Activated CD8-positive, alpha-beta T cell treated with anti-CD3 and anti-CD28 coated beads for 36 hours (primary cell): ENCODE data around the gene GAPT. TPM values are rescaled to one million over a fixed set of nuclear protein-coding genes. Genes with fewer than 3 reads are reported as not detected.

ENCODE experiments used
- ATAC-seq: fragments of 200-7000 bp; cut with Tn5 transposase; one replicate; pipeline ENCODE4 v1.10.0; 2021; ENCODE audit warnings: mild to moderate bottlenecking, moderate library complexity
- CTCF ChIA-PET: fragments of 350-600 bp; sonication (Branson Sonifier 250); formaldehyde crosslinking; loops from one replicate; lab custom pipeline; 2021; ENCODE audit warnings: antibody characterized with exemption; lab: Charles Lee
- POLR2A ChIA-PET: fragments of 350-600 bp; sonication (Branson Sonifier 250); formaldehyde crosslinking; loops from one replicate; lab custom pipeline; 2021; ENCODE audit warnings: antibody characterized with exemption; lab: Charles Lee
- DNase-seq: peaks from one replicate; pipeline ENCODE4 v3.0.0-alpha.2; 2020
- H3K27ac Mint-ChIP-seq: one replicate; pipeline ENCODE4 v1.8.0; 2021; ENCODE audit warnings: mild to moderate bottlenecking, mixed read lengths
- H3K27me3 Mint-ChIP-seq: one replicate; pipeline ENCODE4 v1.8.0; 2021; ENCODE audit warnings: mixed read lengths
- H3K36me3 Mint-ChIP-seq: one replicate; pipeline ENCODE4 v1.8.0; 2021; ENCODE audit warnings: low read depth, mixed read lengths
- H3K4me1 Mint-ChIP-seq: one replicate; pipeline ENCODE4 v1.8.0; 2021; ENCODE audit warnings: low read depth, mixed read lengths
- H3K4me3 Mint-ChIP-seq: one replicate; pipeline ENCODE4 v1.8.0; 2021; ENCODE audit warnings: mild to moderate bottlenecking, moderate library complexity, mixed read lengths
- H3K9me3 Mint-ChIP-seq: one replicate; pipeline ENCODE4 v1.8.0; 2021; ENCODE audit warnings: mixed read lengths
- intact Hi-C: fragments of 100-400 bp; cut with micrococcal nuclease; formaldehyde crosslinking; loops from one replicate; pipeline ENCODE4 v1.10.0; 2022
- total RNA-seq, 2 experiments: library from RNA; stranded (reverse); gene quantifications; one replicate each; pipeline ENCODE4 v1.2.3, GENCODE V29; 2021
- TF ChIP-seq, protein P1 (sequence below): fragments of 200-600 bp; IDR thresholded peaks from one replicate; pipeline ENCODE4 v1.8.0; 2022; ENCODE audit warnings: antibody characterized with exemption, mild to moderate bottlenecking

The GAPT gene
- total RNA-seq, 2 experiments from 2014 or later = not detected

DNA sequence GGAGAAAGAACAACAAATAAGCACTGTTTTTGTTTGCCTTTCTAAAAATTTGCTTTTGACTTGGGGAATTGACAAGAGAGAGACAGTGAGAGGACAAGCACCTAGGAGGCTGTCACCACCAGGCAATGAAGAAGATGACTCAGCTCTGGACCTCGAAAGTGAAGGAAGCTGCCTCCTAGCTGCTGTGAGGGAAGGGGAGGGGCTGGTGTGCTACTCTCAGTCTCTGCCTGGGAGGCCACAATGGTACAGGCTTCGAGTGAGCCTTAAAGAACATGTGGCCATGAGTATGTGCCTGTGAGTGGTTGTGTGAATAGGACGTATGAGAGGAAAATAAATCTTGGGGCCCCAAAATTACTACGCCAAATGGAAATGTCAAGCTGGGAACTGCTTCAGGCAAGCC is 24.3 kb upstream of the GAPT start:
- no peaks in the 10 kb centered on the region for H3K9me3 Mint-ChIP-seq
- H3K27ac Mint-ChIP-seq = no peak overlapping the region
- ChIA-PET CTCF (interaction anchor here (1.4 to 1.9 kb wide), 2 partner anchors 10 to 816 kb away, joined by 3 to 5 read pairs; no protein-coding TSS in a partner anchor), POLR2A (no interaction called here)
- H3K4me3 Mint-ChIP-seq = no peak overlapping the region
- DNase-seq = peak; percentile 58
- H3K27me3 Mint-ChIP-seq = no peaks in the 10 kb centered on the region
- H3K4me1 Mint-ChIP-seq = peaks cover 4% of the 10 kb centered on the region
- intact Hi-C loops = no loop called here
- TF ChIP-seq, protein P1, sequence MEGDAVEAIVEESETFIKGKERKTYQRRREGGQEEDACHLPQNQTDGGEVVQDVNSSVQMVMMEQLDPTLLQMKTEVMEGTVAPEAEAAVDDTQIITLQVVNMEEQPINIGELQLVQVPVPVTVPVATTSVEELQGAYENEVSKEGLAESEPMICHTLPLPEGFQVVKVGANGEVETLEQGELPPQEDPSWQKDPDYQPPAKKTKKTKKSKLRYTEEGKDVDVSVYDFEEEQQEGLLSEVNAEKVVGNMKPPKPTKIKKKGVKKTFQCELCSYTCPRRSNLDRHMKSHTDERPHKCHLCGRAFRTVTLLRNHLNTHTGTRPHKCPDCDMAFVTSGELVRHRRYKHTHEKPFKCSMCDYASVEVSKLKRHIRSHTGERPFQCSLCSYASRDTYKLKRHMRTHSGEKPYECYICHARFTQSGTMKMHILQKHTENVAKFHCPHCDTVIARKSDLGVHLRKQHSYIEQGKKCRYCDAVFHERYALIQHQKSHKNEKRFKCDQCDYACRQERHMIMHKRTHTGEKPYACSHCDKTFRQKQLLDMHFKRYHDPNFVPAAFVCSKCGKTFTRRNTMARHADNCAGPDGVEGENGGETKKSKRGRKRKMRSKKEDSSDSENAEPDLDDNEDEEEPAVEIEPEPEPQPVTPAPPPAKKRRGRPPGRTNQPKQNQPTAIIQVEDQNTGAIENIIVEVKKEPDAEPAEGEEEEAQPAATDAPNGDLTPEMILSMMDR = no peak
- H3K36me3 Mint-ChIP-seq = no peaks in the 10 kb centered on the region
- peak; percentile 95 for ATAC-seq

DNA sequence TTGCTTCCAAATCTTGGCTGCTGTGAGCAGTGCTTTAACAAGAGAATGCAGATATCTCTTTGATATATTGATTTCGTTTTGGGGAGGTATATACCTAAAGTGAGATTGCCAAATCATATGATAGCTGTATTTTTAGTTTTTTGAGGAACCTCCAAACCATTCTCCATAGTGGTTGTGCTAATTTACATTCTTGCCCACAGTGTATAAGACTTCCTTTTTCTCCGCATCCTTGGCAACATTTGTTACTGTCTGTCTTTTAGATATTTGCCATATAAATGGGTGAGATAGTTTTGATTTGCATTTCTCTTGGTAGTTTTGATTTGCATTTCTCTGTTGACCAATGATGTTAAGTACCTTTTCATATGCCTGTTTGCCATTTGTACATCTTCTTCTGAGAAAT is 21.3 kb upstream of the GAPT start:
- ATAC-seq (no peak), DNase-seq (no peak)
- Mint-ChIP-seq H3K27ac (no peak overlapping the region), H3K9me3 (no peaks in the 10 kb centered on the region), H3K36me3 (no peaks in the 10 kb centered on the region), H3K4me3 (no peak overlapping the region), H3K4me1 (peaks cover 4% of the 10 kb centered on the region), H3K27me3 (no peaks in the 10 kb centered on the region)
- TF ChIP-seq, protein P1 = no peak
- CTCF ChIA-PET = no interaction called here
- POLR2A ChIA-PET = no interaction called here
- intact Hi-C loops = no loop called here

DNA sequence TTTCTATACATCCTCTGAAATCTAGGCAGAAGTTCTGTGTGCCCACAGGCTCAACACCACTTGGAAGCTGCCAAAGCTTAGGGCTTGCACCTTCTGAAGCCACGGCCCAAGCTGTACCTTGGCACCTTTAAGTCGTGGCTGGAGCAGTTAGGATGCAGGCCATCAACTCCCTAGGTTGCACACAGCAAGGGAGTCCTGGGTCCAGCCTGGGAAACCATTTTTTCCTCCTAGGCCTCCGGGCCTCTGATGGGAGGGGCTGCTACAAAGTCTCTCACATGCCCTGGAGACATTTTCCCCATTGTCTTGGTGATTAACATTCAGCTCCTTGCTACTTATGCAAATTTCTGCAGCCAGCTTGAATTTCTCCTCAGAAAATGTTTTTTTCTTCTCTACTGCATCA is 15.8 kb upstream of the GAPT start:
- no peaks in the 10 kb centered on the region for H3K27me3 Mint-ChIP-seq
- peaks cover 4% of the 10 kb centered on the region for H3K9me3 Mint-ChIP-seq
- no peak overlapping the region for H3K27ac Mint-ChIP-seq
- no peak overlapping the region for H3K4me3 Mint-ChIP-seq
- intact Hi-C loops = no loop called here
- ChIA-PET POLR2A (no interaction called here), CTCF (interaction anchor here (0.8 kb wide), 1 partner anchor 375 kb away, joined by 3 read pairs; no protein-coding TSS in a partner anchor)
- H3K4me1 Mint-ChIP-seq = no peaks in the 10 kb centered on the region
- ATAC-seq = no peak
- H3K36me3 Mint-ChIP-seq = no peaks in the 10 kb centered on the region
- TF ChIP-seq, protein P1 = no peak
- no peak for DNase-seq

DNA sequence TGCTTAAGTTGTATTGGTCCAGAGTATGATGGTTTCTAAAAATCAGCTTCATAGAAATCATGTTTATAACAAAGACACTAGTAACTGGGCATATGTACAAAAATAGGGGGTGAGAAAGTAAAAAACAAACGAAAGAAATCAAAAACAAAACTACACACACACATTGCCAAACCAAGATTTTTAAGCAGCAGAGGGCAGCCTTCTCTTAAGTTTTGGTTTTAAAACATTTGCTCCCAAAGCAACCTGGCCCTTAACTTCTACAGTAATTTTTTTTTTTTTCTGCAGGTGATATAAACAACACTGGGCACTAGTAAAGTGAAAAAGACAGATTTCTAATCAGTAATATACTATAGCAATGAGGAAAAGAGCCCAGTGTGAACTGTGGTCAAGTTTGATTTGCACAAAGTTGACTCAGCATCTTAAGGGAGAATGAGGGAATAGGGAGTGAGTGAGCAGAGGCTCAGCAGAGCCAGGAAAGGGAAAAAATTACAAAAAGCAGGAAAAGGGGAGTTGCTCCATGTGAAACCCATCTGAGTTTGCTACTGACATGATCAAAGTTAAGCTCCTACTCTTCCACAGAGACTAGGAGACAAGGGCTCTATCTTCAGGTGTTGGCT is 13.4 kb upstream of the GAPT start:
- no peaks in the 10 kb centered on the region for H3K27me3 Mint-ChIP-seq
- DNase-seq (no peak), ATAC-seq (no peak)
- no peaks in the 10 kb centered on the region for H3K4me1 Mint-ChIP-seq
- ChIA-PET CTCF (interaction anchor here (0.9 to 1.5 kb wide), 6 partner anchors 9 to 372 kb away, joined by 3 to 6 read pairs (median 3); no protein-coding TSS in a partner anchor), POLR2A (no interaction called here)
- TF ChIP-seq, protein P1 = no peak
- H3K9me3 Mint-ChIP-seq = peaks cover 4% of the 10 kb centered on the region
- intact Hi-C loops = no loop called here
- no peak overlapping the region for H3K4me3 Mint-ChIP-seq
- H3K27ac Mint-ChIP-seq = no peak overlapping the region
- H3K36me3 Mint-ChIP-seq = no peaks in the 10 kb centered on the region

DNA sequence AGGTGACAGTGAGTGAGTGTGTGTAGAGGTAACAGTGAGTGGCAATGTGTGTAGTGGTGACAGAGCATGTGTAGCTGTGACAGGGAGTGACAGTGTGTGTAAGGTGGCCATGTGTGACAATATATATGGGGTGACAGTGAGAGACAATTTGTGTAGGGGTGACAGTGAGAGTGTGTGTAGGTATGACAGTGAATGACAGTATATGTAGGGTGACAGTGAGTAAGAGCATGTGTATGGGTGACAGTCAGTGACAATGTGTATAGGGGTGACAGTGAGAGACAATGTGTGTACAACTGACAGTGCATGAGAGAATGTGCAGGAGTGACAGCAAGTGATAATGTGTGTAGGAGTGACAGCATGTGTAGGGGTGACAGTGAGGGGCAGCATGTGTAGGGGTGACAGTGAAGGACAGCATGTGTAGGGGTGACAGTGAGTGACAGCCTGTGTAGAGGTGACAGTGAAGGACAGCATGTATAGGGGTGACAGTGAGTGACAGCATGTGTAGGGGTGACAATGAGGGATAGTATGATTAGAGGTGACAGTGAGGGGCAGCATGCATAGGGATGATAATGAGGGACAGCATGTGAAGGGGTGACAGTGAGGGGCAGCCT is 10.1 kb upstream of the GAPT start:
- intact Hi-C loops = no loop called here
- Mint-ChIP-seq H3K36me3 (no peaks in the 10 kb centered on the region), H3K9me3 (no peaks in the 10 kb centered on the region), H3K27ac (no peak overlapping the region), H3K27me3 (no peaks in the 10 kb centered on the region), H3K4me3 (no peak overlapping the region), H3K4me1 (no peaks in the 10 kb centered on the region)
- CTCF ChIA-PET = no interaction called here
- POLR2A ChIA-PET = no interaction called here
- no peak for DNase-seq
- TF ChIP-seq, protein P1 = no peak
- no peak for ATAC-seq
